IMR-90 (cell line): ENCODE measurements around the gene GMCL1.

Experiments used
- BHLHE40 ChIP-seq: fragments of 150-350 bp; IDR thresholded peaks from 2 replicates; pipeline ENCODE4 v1.6.1; 2016; ENCODE audit warnings: mild to moderate bottlenecking, low read depth, low read length
- CHD1 ChIP-seq: IDR thresholded peaks from 2 replicates; pipeline ENCODE4 v1.6.1; 2012; ENCODE audit warnings: low read depth, low read length, improper control_type of control experiment
- MAFK ChIP-seq: IDR thresholded peaks from 2 replicates; pipeline ENCODE4 v1.6.1; 2012; ENCODE audit warnings: low read depth, low read length, improper control_type of control experiment
- MXI1 ChIP-seq: IDR thresholded peaks from 2 replicates; pipeline ENCODE4 v1.6.1; 2012; ENCODE audit warnings: low read depth, mild to moderate bottlenecking, low read length, moderate library complexity, borderline replicate concordance
- POLR2A ChIP-seq: IDR thresholded peaks from 2 replicates; pipeline ENCODE4 v1.6.1; 2012; ENCODE audit warnings: mild to moderate bottlenecking, low read depth, low read length
- RFX5 ChIP-seq: IDR thresholded peaks from 2 replicates; pipeline ENCODE4 v1.8.0; 2012; ENCODE audit warnings: low read depth, mild to moderate bottlenecking, low read length, moderate library complexity
- SMC3 ChIP-seq: fragments of 150-350 bp; IDR thresholded peaks from 2 replicates; pipeline ENCODE4 v1.6.1; 2016; ENCODE audit warnings: low read depth, mild to moderate bottlenecking, antibody characterized with exemption, low read length, moderate library complexity
- TF ChIP-seq, protein P1 (sequence below): conservative IDR thresholded peaks from 2 replicates; pipeline ENCODE4 v1.5.1; 2012; ENCODE audit warnings: mild to moderate bottlenecking, low read depth, low read length, improper control_type of control experiment

DNA sequence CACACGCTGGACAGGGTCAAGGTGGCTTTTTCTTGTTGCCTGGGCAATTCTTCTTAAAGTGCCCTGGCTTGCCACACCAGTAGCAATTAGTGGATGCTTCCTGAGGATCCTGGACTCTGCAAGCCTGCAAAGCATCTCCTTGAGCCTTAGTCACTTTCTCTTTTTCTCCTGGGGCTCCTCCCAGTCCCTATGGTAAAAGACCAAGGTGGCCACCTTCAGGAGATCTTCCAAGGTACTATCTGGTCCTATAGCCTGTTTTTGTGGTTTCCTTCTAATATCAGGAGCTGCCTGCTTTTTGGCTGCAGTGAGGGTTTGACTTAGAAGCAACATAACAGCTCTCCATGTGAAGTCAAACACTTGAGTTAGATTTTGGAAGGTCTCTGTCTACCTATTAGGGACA lies 33.3 kb upstream of the GMCL1 start:
- TF ChIP-seq, protein P1, sequence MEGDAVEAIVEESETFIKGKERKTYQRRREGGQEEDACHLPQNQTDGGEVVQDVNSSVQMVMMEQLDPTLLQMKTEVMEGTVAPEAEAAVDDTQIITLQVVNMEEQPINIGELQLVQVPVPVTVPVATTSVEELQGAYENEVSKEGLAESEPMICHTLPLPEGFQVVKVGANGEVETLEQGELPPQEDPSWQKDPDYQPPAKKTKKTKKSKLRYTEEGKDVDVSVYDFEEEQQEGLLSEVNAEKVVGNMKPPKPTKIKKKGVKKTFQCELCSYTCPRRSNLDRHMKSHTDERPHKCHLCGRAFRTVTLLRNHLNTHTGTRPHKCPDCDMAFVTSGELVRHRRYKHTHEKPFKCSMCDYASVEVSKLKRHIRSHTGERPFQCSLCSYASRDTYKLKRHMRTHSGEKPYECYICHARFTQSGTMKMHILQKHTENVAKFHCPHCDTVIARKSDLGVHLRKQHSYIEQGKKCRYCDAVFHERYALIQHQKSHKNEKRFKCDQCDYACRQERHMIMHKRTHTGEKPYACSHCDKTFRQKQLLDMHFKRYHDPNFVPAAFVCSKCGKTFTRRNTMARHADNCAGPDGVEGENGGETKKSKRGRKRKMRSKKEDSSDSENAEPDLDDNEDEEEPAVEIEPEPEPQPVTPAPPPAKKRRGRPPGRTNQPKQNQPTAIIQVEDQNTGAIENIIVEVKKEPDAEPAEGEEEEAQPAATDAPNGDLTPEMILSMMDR: no peak
- no peak for TF ChIP-seq CHD1
- no peak for TF ChIP-seq MXI1
- no peak for TF ChIP-seq POLR2A
- TF ChIP-seq MAFK: no peak
- no peak for TF ChIP-seq RFX5
- TF ChIP-seq SMC3: no peak
- no peak for TF ChIP-seq BHLHE40
